GM19035 (cell line): ENCODE results near the gene ACTR1A.

ENCODE experiments used
- ATAC-seq: cut with Tn5 transposase; IDR thresholded peaks from one replicate; pipeline ENCODE4 v1.9.1; 2021; ENCODE audit not compliant: unreplicated experiment

ACTR1A gene

GRCh38 chr10:102485093-102485784, 17.3 kb downstream of the ACTR1A start:
- no peak for ATAC-seq

- no peak for ATAC-seq
These were observed 18.5 kb downstream of the ACTR1A start for GRCh38 chr10:102484021-102484420.

DNA sequence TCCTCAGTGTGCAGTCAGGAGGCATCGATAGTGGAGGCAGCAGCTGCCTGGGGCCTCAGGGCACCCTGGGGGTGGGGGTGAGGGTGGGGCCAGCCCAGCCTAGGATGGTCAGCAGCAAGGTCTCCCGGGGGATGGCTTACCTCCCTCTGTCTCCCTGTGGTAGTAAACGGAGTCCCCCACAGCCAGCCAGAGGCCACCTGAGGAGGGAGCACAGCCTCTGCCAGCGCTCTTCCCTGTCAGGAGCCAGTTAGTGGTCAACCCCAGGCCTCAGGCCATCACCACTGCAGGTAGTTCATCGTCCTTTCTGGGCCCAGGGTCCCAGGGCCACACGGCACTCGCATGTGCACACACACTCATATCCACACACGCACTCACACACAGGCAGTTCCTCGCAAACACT, 22.1 kb downstream of the ACTR1A start:
- ATAC-seq: no peak

DNA sequence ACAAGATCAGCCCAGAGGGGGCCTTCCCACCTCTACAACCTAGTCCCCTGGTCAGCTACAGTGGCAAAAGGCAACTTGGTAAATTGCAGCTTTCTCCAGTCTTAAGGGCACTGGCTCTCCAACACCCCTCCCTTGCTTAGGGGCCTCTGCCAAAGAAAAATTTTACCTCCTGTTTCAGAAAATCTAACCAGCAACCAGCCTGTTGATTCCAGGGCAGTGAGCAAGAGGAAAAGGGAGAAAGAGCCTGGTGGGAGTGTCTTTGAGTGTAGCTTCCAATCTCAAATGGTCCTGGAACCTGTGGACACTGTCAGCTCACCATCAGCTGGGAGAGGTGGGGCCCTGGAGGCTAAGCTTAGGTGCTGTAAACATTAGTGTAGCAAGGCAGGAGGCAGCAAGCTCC, 22.9 kb downstream of the ACTR1A start:
- no peak for ATAC-seq

DNA sequence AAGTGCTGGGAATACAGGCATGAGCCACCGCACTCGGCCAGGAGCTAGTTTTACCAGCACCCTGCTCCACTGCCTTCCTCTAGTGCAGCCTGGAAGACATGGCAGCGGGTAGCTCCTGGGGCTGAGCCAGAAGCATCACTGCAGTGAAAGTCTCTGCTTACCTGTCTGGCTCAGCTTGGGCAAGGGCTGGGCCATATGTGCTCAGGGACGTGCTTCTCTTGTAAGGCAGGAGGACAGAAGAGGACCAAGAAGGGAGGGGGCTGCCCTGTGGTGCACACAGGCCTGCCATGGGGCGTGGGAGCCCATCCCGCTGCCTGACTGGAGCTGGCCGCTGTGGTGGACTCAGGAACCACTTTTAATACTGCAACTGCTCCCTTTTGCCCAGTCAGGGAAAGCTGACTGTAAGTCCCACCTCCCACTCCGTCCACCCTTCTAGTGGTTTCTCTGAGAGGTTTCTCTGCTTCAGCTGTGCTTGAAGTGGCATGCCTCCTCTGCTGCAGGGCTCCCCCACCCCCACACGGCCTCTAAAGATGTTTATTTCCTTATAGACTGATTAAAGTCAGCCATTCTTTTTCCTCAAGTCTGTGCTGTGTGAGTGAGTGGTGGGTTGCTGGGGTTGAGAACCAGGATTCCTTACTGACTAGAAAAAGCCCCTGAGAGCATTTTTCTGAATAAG, 25.9 kb downstream of the ACTR1A start:
- no peak for ATAC-seq

GRCh38 chr10:102475451-102476040, 27.0 kb downstream of the ACTR1A start:
- ATAC-seq: no peak

- no peak for ATAC-seq
These were observed 28.8 kb downstream of the ACTR1A start for GRCh38 chr10:102473445-102474331.

GRCh38 chr10:102470579-102471546, 31.6 kb downstream of the ACTR1A start:
- ATAC-seq: no peak

GRCh38 chr10:102468683-102469082, 33.8 kb downstream of the ACTR1A start:
- no peak for ATAC-seq

DNA sequence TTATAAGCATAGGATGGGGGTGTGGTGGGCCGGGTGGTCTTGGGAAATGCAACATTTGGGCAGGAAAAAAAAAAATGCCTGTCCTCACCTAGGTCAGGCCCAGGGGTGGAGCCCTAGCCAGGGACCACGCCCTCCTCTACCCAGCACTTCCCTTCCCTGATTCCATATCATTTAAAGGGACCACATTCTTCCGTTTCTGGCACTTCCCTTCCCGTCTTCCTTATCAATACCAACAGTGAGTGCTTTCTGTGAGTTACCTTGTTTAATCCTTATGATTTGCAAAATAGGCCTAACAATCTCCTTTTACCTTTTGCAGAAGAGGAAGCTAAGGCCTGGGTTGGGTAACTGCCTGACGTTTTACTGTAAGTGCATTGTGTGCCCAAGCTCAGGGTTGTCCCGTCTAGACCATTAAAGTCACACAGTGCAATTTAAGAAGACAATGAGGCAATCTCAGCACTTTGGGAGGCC, 34.5 kb downstream of the ACTR1A start:
- no peak for ATAC-seq

DNA sequence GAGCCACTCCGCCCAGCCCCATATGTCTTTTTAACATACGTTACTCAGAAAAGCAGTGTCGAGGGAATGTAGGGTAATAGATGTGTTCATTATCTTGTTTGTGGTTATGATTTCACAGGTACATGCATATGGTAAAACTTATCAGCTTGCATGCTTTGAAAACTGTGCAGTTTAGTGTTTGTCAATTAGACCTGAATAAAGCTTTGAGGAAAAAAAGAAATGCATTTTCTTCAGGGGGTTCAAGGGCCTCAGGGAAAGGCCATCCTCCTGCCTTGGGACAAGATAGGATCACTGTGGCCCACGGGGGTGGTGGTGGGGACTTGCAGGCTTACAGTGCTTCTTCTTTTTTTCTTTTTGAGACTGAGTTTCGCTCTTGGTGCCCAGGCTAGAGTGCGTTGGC, 35.2 kb downstream of the ACTR1A start:
- ATAC-seq: no peak

GRCh38 chr10:102465466-102465865, 37.0 kb downstream of the ACTR1A start:
- ATAC-seq: no peak

DNA sequence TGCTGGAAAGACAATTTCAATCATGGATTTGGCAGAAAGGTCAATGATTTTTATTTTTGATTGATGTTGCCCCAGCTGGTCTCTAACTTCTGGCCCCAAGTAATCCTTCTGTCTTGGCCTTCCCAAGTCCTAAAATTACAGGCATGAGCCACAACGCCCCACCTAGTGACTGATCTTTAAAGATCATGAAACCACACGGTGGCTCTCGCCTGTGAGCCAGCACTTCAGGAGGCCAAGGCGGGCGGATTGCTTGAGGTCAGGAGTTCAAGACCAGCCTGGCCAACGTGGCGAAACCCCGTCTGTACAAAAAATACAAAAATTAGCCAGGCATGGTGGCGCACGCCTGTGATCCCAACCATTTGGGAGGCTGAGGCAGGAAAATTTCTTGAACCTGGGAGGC, 38.5 kb downstream of the ACTR1A start:
- no peak for ATAC-seq

DNA sequence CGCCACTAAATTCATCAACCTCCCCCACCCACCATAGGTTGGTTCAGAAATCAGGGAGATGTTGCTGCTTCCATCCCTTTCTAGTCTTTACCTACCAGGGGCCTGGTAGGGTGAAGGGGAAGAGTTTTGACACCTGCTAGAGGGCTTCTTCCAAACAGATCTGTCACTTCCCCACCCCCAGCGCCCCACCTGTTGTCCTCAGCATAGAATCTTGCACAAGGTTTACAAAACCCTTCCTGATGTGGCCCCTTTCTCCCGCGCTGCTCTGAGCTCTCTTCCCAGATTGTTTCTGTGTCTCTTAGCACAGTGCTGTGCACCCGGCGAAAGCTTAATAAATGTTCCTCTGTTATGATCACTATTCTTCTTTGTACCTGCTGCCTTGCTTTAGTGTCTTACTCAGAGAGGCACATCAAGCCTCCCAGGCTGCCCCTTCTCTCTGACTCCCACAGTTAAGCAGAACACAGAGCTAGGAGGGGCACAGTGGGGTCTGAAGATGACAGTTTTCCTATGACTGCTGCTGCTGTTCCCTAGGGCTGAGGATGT, 39.9 kb downstream of the ACTR1A start:
- no peak for ATAC-seq

DNA sequence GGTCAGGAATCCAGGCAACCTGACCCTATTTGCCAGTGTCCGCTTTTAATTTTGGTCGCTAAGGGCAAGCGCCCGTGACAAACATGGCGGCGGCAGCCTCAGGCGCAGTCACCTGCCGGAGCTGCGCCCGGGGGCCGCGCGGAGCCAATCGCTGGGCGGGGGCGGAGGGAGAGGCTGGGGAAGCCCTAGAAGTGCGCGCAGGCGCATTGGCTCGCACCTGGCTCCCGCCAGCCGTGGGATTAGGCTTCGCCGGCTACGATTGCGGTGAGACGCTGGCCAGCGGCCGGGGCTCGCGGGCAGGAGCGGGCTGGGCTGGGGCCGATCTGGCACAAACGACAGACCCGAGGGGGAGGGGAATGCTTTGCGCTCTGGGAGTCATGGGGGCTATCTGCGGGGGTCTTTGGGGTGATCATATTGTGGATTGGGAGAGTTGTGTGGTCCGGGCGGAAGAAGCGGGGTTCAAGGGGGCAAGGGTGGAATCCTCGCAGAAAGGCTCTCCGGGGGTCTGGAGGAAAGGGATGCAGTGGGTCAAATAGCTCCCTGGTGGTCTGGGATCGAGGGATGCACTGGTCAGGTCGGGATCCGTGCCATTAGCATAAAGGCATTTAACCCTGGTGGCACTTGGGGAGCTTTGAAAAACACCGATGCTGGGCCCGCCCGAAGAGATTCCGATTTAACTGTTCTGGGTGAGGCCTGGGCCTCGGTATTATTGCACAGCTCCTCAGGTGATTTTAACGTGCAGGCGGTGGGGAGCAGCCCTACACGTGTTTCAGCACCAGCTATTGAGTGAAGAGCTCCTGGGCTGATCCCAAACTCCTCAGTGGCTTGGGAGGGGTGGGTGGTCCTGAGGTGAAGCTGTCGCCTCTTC, 41.1 kb downstream of the ACTR1A start:
- ATAC-seq: peak; percentile 88

DNA sequence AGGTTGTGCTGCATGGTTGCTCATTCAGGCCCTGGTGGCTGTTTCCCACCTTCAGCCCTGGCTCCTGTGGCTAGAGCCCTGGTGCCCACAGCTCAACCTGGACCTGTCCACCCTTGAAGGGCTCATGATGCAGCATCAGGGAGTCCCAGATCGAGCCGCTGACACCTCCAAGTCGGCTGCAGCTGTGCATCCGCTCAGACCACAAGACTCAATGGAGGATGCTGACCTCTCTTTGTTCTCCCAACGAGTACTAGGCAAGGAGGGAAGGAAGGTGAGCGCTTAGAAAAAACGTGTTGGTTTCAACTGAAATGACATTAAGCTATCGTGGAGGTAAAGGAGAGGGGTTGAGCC, 41.7 kb downstream of the ACTR1A start:
- peak; percentile 26 for ATAC-seq

- no peak for ATAC-seq
These were observed 43.9 kb downstream of the ACTR1A start for GRCh38 chr10:102458656-102459055.

DNA sequence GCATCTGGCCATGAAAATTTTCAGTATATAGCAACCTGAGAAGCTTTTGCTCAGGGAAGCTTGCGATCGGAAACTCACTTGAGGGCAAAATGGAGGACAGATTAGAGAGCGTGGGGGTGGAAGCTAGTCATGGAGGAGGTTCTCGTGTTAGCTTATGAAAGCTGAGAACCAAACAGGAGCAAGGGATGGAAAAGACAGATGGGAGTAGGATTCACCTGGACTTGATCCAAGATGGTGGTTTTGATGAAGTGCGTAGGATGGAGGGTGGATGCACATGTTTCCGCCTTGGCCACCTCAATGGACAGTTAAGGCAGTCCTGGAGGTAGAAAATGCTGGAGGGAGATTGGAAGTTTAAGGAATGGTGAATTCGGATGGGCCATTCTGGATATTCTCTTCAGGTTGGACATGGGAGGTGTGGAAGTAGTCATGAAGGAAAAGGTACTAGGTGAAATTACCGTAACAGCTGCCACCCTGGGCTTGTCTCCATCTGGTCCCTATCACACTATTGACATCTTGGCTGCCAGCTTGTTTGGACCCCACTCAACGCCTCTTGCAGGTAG, 44.8 kb downstream of the ACTR1A start:
- ATAC-seq: no peak
